GM12875 (cell line): ENCODE measurements around the gene PKNOX1.

Experiments used
- H3K4me3 ChIP-seq: one replicate; pipeline ENCODE4 v1.5.1; 2011; ENCODE audit warnings: low read depth, low read length, control low read depth
- CTCF ChIP-seq: IDR thresholded peaks from 2 replicates; pipeline ENCODE4 v1.5.1; 2011; ENCODE audit warnings: low read depth, mild to moderate bottlenecking, control low read depth, inconsistent platforms, low read length, moderate library complexity, borderline replicate concordance; ENCODE audit not compliant: insufficient read depth

PKNOX1 gene

GRCh38 chr21:43024439-43025136 is 50.2 kb downstream of the PKNOX1 start:
- TF ChIP-seq CTCF: no peak
- no peak overlapping the region for H3K4me3 ChIP-seq

DNA sequence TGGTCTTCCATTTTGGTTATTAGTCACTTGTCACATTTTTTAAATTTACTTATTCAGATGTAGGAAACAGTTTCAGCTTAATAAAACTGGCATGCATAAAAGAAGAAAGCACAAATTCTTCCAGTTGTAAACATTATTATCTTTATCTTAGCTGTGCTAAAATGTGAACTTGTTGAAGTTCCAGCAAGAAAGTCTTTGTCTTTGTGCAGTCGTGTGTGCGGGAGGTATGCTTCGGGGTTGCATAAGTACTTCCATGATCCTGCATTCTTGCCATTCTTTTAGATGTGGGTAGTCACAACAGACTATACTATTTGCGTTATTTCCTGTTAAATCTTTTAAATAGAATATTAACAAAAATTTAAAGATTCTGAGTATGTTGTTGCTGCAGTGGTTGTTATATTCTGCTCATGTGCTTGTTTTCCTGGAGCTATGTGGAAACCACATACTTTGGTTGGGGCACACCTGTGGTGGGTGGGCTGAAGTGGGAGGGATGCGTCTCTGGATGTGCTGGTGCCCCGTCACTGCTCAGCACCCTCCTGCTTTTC is 51.3 kb downstream of the PKNOX1 start:
- no peak overlapping the region for H3K4me3 ChIP-seq
- no peak for TF ChIP-seq CTCF

DNA sequence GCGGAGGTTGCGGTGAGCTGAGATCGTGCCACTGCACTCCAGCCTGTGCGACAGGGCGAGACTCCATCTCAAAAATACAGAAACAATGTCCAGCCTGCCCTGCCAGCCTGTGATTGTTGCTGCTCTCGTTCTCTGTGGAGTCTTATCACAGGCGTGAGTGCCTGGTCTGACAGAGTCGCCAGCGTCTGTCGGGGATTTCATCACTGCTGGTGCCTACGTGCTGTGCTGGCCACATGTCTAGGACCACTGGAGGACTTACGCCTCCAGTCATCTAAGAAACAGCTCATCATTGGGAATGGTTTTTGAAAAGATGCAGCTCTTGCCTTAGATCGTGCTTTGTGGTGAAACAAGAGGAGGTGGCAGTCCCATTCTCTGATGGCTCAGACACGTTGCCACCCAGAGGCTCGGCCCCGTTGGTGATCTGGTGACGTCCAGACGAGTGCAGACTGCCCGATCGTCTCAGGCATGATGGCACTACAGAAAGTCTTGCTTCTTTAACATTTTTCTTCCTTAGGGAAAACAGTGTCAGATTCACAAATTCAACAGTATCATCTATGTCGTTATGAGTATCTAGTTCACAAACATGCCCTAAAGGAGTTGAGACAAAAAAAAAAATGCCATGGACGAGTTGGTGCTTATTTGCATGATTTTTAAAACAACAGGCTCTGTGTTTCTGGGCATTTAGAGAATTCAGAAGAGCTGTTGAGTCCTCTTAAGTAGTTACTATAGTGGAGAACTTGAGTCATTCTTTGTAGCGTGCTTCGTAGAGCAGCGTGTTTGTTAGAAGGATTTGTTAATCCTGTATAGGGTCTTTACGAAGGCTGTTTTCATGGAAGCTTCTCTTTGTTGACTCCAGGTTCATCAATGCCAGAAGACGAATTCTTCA is 53.7 kb downstream of the PKNOX1 start:
- no peak for TF ChIP-seq CTCF
- no peak overlapping the region for H3K4me3 ChIP-seq

DNA sequence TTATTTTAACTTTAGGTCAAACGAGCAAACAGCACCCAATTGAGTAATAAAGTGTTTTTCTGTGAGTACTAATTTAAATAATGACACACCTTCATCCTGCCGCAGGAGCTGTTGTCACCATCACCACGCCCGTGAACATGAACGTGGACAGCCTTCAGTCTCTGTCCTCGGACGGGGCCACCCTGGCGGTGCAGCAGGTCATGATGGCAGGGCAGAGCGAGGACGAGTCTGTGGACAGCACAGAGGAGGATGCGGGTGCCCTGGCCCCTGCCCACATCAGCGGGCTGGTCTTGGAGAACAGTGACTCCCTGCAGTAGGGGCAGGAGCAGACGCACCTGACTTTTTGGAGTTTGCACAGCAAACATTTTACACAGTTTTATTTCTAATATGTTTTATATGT is 55.4 kb downstream of the PKNOX1 start:
- TF ChIP-seq CTCF: no peak
- H3K4me3 ChIP-seq: no peak overlapping the region

- no peak overlapping the region for H3K4me3 ChIP-seq
- TF ChIP-seq CTCF: no peak
Measured at GRCh38 chr21:43031121-43031619, 56.8 kb downstream of the PKNOX1 start.

DNA sequence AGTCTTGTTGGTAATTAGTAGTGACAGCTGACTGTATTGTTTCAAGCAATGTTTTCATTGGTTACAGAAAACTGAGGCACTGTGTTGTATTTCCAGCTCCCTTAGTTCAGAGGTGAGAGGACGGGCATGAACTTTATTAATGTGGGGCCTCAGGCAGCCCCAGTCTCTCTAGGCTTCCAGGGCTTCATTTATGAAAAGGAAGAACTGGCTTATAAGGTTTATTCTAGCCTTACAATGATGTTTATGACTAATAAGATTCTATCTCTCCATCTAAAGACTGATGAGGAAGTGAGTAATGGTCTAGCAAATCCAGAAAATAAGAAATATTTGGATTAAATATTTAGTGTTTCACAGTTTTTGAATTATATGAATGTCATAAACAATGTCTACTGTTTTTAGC is 59.7 kb downstream of the PKNOX1 start:
- H3K4me3 ChIP-seq: no peak overlapping the region
- no peak for TF ChIP-seq CTCF
